ENCODE data around the gene PINK1. TPM values are rescaled to one million over a fixed set of nuclear protein-coding genes. Genes with fewer than 3 reads are reported as not detected.
"Not testable (repeated sequence)": the region's sequence is repeated elsewhere in the genome, so short reads cannot be mapped to it uniquely, and the experiment has no call there.

The PINK1 gene
- total RNA-seq: 56.0 and 57.2 TPM in 2 replicates

DNA sequence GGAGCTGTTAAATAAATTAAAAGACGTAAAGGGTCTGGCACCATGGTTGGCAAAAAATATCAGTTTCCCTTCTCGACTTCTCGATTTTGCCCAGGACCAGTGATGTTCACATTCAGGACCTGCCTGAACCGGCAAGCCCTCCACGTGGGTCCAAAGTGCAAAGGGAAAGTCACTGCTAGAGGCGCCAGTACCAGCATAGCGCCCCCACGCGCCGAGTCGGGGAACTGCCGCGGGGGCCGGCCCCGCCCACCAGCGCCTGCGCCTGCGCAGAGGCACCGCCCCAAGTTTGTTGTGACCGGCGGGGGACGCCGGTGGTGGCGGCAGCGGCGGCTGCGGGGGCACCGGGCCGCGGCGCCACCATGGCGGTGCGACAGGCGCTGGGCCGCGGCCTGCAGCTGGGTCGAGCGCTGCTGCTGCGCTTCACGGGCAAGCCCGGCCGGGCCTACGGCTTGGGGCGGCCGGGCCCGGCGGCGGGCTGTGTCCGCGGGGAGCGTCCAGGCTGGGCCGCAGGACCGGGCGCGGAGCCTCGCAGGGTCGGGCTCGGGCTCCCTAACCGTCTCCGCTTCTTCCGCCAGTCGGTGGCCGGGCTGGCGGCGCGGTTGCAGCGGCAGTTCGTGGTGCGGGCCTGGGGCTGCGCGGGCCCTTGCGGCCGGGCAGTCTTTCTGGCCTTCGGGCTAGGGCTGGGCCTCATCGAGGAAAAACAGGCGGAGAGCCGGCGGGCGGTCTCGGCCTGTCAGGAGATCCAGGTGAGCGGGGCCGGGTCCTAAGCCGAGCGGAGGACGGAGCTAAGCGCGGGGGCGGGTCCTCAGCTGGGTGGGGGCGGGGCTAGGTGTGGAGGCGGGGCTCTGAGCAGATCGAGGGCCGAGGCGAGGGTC is at the start of gene PINK1:
TSS of gene PINK1 (plus strand) at position 269 of the 875 bp plus-strand sequence. CDS start at position 360, 91 bp downstream.
- no peak for DNase-seq (ENCODE audit: extremely low read depth, low read depth, low spot score)

DNA sequence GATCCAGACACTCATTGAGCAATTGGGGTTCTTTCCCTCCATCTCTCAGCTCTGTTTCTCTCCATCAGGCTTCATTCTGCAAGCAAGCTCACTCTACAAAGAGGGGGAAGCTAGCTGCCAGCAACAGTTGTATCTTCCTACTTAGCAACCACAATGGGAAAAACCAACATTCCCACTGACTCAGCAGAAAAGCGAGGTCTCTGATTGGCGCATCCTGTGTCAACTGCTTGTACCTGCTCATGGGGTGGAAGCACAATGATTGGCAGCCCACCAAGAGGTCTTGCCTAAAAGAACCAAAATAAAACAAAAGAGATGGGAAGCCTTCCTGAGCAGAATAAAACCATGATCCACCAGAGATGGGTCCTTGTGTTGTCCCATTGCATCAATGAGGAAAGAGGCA is 48.4 kb upstream of the PINK1 start:
- DNase-seq (ENCODE audit: extremely low read depth, low read depth, low spot score): no peak

DNA sequence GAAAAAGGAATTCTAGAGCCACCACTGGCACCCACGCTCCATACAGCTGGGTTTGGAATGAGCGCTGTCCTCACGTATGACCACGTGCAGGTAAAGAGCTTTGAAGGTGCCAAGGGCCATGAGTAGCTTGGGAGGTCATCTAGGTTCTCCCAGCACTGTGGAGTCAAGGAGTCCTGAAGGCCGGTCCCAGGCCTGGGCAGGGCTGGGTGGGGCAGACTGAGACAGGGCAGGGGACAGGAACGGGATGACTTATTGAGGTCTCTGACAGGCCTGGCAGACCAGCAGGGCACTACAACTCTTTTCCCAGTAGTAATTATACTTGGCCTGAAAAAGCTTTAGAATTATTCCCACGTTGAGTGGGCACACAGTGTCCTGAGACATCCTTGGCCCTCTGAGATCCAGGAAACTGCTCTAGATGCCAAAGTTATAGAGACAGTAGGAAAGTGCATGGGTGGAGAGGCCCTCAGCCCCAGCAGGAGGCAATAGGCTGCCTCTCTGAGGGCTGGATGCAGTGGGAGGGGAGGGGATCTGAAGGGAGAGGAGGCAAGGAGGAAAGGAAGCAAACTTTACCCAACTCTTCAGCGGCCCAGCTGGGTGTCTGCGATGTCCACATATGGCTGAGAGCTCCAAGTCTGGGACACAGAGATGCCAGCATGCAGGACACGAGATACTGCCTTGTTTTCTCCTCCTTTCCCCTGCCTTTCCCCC is 46.2 kb upstream of the PINK1 start:
- DNase-seq (ENCODE audit: extremely low read depth, low read depth, low spot score): no peak

DNA sequence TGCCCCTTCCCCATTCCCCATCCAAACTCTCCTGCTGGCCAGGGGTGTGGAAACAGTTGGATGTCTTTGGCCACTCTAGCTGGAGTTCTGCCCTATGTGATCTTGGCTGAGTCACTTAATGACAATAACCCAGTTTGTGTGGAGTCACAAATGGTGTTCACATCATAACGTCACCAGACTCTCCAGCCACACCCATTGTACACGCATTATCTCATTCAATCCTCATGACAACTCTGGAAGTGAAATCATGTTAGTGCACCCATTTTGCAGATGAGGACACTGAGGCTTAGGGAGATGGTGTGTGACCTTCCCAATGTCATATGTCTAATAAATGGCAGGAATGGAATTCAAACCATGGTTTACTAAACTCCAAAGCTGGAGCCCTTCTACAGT is 45.6 kb upstream of the PINK1 start:
- DNase-seq (ENCODE audit: extremely low read depth, low read depth, low spot score): no peak

DNA sequence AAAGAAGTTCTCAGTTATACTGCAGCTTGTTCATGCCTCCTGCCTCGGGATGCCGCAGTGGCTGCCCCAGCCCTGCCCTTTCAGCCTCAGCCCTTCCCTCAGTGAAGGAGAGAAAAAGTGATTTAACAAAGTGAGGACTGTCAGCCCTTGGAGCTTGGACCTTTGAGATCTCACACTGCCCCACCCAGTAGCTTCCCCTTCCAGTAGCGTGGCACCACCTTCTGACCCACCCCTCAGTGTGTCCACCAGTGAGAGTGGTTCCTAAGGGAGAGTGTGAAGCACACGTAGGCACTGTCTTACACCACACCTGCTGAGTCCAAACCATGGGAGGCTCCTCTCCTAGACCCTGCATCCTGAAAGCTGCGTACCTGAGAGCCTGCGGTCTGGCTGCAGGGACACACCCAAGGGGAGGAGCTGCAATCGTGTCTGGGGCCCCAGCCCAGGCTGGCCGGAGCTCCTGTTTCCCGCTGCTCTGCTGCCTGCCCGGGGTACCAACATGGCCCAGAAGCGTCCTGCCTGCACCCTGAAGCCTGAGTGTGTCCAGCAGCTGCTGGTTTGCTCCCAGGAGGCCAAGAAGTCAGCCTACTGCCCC is 44.5 kb upstream of the PINK1 start, which contains the start of gene CDA:
TSS of gene CDA (plus strand) at position 464 of the 592 bp plus-strand sequence. CDS start at position 497, 33 bp downstream.
- no peak for DNase-seq (ENCODE audit: extremely low read depth, low read depth, low spot score)

DNA sequence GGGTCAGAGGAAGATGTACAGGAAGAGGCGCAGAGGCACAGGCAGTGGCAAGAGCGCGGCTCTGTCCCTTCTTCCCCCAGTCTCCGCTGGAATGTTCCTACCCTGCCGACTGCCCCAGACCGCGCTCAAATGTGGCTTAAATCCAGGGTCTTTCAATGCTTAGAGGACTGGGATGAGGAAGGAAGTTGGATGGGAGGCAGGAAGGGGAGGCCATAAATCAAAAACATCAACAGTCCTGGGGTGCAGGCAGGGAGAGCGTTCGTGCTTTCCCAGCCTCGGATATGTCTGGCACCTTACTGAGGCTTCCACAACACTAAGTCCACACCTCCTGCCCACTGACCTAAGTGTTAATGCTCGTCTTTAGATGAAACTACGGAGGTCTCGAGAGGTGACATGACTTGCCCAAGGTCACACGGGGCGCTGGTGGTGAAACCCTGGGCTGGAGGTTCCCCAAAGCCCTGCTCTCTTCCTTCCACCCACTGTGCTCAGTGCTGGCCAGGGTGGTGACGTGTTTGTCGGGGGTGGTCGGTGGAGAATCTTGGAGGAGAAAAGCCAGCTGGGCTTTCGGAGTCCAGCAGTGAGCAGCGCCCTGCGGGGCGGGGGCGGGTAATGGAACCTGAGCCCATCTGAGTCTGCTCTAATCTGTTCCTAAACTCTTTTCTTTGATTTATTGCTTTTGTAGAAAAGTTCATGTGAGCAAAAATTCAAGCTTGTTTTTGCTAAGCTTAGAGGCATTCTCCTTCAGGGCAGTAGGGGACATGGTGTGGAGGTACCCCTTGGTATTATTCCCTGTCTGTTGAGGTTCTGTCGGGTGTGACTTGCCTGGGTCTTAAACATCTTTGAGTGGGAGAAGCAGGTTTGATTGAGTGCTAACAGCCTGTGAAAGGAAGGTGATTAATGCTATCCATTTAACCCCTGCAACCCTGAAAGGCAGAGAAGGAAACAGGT is 43.7 kb upstream of the PINK1 start:
- no peak for DNase-seq (ENCODE audit: extremely low read depth, low read depth, low spot score)

DNA sequence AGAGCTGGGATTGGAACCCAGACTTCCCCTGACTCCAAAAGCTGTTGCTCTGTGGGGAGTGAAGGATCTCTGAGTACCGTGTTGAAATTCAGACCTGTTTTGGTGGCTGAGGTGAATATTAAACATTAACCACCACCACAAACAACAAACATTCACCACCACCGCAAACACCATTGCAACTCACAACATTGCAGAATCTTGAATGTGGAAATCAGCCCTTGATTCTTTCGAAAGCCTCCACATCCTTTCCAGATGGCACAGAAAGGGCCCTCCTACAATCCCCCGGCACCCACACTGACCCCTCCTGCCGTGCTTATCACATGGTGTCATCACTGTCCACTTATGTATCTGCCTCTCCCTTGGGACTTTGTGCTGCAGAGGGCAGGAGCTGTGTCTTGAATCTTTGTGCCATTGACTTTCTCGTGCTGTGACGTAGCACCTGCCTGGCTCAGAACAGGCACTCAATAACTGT is 42.9 kb upstream of the PINK1 start:
- no peak for DNase-seq (ENCODE audit: extremely low read depth, low read depth, low spot score)

DNA sequence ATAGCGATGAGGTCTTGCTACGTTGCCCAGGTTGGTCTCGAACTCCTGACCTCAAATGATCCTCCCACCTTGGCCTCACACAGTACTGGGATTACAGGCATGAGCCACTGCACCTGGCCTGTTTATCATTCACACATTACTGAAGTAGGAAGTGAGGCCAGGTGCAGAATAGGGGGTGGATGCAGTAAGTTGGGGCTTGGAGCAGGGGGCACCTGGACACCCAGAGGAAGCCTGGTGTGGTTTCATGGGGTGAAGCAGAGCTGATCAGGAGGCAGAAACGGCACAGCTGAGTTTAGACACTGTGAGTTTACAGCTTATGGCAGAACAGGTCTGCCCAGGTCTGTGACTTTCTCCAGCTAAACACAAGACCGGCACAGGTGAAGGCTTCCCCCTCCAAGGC is 39.5 kb upstream of the PINK1 start:
- no peak for DNase-seq (ENCODE audit: extremely low read depth, low read depth, low spot score)

DNA sequence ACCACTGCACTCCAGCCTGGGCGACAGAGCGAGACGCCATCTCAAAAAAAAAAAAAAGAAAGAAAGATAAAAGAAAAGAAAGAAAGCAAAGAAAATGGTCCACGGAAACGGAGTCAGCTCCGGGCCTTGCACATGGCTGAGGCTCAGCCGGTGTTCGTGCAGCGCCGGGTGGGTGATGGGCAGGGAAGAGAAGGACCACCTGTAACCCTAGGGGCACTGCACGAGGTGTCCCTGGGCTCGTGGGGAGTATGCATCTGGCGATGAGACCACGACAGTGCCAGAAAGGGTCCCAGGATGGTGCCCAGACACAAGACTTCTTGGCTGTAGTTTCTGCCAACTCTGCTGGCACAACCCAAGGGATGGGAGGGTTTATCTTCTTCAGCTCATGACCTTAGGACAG is 38.5 kb upstream of the PINK1 start:
- no peak for DNase-seq (ENCODE audit: extremely low read depth, low read depth, low spot score)

DNA sequence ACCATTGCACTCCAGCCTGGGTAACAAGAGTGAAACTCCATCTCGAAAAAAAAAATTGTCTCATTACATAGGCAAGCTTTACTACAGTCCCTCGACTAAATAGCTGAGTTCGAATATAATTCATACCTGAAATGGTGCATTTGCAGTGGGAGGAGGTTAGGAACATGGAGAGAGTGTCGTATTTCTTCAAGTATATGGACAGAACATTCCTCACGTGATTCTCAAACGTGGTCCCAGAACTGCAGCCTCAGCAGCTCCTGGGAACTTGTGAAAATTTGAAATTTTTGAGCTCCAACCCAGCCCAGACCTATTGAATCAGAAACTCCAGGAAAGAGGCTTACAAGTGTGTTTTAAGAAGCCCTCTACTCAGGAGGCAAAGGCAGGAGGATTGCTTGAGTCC is 37.2 kb upstream of the PINK1 start:
- DNase-seq (ENCODE audit: extremely low read depth, low read depth, low spot score): no peak

DNA sequence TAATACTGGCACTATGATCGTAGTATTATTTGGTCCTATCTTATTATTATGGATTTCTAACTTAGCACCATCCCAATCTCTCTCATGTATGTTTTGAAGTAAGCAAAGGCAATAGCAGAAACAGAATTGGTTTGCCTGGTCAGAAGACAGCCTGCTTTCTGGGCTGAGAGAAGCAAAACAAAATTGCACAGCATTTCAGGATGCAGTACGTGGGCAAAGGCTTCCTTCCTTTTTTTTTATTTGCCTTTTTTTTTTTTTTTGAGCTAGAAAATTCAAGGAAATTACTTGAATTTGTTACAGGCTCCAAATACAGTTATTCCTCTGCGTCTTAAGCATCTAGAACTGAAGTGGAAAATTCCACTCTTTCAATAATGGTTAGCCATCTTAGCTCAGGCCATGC is 35.6 kb upstream of the PINK1 start:
- no peak for DNase-seq (ENCODE audit: extremely low read depth, low read depth, low spot score)

DNA sequence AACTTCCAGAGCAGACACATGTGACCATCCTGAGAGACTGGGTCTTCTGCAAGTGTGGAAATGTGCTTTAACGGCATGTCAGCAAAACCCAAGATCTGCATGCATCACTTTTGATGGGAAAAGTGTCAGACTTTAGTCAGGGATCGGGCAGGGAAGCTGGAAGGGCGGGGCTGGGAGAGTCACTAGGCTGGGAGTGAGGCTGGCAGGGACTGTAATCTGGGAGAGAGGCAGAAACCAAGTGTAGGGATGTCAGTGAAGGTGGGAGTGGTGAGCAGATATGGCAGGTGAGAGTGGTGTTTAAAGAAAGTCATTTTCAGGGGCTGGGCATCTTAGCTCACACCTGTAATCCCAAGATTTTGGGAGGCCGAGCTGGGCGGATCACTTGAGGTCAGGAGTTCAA is 33.1 kb upstream of the PINK1 start:
- DNase-seq (ENCODE audit: extremely low read depth, low read depth, low spot score): no peak

DNA sequence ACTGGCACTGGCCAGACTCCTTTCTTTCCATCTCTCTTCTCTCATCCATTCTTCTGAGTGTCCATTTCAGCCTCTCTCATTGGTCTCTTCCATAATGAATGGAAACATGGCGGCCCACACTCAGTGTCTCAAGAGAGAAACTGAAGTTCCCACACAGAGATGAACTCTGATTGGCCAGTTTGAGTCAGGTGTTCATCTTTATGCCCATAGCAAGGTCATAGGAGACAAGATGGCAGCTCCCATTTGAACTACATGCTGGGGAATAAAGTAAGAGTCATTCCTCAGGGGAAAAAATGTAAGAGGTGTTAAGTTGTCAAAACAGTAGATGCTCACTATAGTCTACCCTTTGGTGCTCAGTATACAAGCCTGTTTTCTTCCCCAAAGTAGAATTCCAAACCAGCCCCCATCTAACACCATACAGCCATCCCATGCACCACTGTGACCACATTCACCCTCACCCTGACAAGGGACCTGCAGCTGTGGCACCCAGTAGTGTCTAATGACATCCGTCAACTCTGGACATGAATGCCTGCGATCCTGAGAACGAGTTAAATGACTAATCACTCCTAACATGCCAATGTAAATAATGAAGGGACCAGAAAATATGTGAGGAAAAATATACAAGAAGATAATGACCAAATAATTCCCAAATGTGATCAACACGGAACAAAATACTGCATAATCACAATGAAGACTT is 32.0 kb upstream of the PINK1 start:
- no peak for DNase-seq (ENCODE audit: extremely low read depth, low read depth, low spot score)

DNA sequence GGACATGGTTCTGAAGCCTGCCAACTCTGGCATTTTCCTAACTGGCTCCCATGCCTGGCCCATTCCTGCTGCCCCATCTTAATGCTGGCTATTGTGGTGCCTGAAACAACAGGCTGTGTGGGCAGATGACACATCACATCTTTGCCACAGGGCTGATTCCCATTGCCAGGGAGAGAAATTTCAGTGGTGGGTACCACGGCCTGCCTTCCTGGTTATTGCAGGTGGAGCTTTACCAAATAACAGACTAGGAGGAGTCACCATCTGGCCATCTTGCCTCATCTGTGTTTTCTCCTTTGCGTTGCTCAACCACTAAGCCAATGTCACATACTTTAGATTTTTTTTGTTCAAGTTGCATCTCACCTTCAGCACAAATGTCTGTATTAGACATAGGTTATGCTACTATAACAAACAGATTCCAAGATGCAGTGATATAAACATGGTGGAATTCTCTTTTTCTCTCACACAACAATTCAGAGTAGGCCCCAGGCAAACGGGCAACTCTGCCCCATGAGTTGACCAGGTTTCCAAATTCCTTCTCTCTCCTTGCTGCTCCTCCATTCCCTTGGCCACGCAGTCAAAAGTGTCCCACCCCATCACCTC is 30.3 kb upstream of the PINK1 start:
- no peak for DNase-seq (ENCODE audit: extremely low read depth, low read depth, low spot score)

DNA sequence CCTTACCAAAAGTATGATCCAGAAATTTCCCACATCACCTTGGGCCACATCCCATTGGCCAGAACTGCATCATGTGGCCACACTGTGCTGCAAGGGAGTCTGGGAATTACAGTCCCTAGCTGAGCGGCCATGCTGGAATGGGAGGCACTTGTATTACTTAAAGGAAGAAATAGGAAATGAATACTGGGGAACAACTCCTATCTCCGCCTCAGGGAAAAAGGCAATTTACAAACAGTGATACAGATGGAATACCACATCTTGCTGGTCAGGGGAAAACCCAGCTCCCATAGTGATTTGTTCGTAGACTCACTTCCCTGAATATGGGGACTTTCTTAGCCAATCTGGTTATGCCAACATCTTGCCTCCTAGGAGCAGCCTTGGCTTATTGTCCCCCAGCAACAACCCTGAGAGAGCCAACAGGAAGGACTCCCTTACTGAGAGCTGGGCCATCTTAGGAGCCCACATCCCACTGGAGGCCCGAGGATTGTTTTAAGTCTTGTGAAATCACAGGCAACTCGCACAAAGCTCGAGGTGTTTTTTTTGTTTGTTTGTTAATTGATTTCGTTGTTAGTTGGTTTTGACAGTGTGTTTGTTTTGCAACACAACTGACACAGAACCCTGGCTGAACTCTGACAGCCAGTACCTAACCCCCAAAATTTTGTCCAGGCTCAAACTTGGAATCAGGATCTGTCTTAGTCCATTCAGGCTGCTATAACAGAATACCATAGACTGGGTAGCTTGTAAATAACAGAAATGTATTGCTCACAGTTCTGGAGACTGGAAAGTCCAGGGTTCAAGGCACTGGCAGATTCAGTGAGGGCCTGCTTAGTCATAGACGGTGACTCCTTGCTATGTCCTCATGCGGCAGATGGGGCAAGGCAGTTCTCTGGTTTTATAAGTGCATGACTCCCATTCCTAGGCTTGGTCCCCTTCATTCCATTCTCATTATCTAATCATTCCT is 29.5 kb upstream of the PINK1 start:
- no peak for DNase-seq (ENCODE audit: extremely low read depth, low read depth, low spot score)

DNA sequence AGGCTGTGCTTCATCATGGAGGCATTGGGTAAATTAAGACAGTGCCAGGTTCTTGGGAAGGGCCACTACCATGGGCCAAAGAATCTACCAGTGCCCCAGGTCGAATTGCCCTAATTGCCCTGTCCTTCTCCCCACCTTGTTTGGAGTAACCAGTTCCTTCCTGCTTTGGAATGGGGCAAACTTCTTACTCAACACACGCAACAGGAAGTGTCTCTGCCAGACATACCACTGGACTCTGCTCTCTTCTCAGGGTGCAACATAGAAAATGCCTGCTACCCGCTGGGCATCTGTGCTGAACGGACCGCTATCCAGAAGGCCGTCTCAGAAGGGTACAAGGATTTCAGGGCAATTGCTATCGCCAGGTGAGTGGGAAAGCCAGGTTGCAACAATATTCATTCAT is 28.6 kb upstream of the PINK1 start:
- no peak for DNase-seq (ENCODE audit: extremely low read depth, low read depth, low spot score)

DNA sequence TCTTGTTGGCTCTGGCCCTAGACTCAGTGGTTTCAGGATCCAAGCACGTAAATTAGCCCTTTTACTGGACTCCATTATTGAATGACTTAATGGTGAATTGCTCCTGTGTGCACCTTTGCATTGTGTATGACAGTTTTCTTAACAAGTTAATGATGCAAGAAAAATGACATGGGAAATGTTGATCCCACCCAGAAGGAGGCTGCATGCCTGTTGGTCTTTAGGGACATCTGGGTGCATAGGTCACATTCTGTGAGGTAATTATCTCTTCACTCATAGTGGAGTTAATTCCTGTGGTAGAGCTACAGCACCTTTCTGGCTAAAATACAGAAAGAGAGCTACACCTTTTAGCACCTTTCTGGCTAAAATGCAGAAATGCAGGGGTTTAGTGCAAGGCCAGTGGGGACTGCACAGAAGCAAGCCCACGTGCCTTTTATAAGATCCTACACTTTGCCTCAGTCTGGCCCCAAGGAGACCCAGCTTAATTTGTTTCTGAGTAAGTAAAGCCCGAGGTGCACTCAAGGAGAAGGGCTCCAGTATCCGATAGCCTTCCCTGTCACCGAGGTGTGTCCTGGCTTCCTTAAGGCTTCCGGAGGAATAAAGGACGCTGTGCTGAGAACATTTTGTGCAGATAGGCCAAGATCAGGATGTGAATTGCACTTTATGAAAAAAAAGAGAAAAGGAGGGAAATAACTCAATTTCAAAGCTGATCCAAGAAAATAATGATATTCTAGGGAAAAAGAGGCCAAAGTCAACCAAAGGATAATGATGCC is 26.3 kb upstream of the PINK1 start:
- DNase-seq (ENCODE audit: extremely low read depth, low read depth, low spot score): not testable (repeated sequence)

Measured in glomerular endothelial cell (primary cell).